GM19240 (cell line): ENCODE measurements around the gene AXIN2.

Experiments
- DNase-seq: peaks from one replicate; pipeline ENCODE4 v3.0.0; 2011; ENCODE audit warnings: low spot score; ENCODE audit not compliant: insufficient read length

Gene AXIN2

GRCh38 chr17:65584604-65585521 lies 23.4 kb upstream of the AXIN2 start:
- DNase-seq = no peak

- no peak for DNase-seq
These were observed 22.6 kb upstream of the AXIN2 start for GRCh38 chr17:65583921-65584603.

- DNase-seq = no peak
These were observed 15.5 kb upstream of the AXIN2 start for GRCh38 chr17:65576939-65577338.

- no peak for DNase-seq
These were observed 11.8 kb upstream of the AXIN2 start for GRCh38 chr17:65573282-65573602.

- no peak for DNase-seq
These were observed 11.3 kb upstream of the AXIN2 start for GRCh38 chr17:65572581-65573281.

- no peak for DNase-seq
These were observed 10.7 kb upstream of the AXIN2 start for GRCh38 chr17:65572186-65572580.

- no peak for DNase-seq
These were observed 7.5 kb upstream of the AXIN2 start for GRCh38 chr17:65568918-65569317.

- DNase-seq = no peak
These were observed 6.1 kb upstream of the AXIN2 start for GRCh38 chr17:65567566-65567965.

- DNase-seq = no peak
These were observed 4.1 kb upstream of the AXIN2 start for GRCh38 chr17:65565559-65565958.

- no peak for DNase-seq
These were observed 3.3 kb upstream of the AXIN2 start for GRCh38 chr17:65564793-65565192.

GRCh38 chr17:65562206-65562531 lies 721 bp upstream of the AXIN2 start:
- no peak for DNase-seq

- DNase-seq = no peak
These were observed 608 bp downstream of the AXIN2 start for GRCh38 chr17:65560628-65561451.

GRCh38 chr17:65559804-65560627 lies 1.4 kb downstream of the AXIN2 start:
- DNase-seq = no peak

GRCh38 chr17:65559461-65559803 lies 2.0 kb downstream of the AXIN2 start:
- no peak for DNase-seq

GRCh38 chr17:65558683-65559460 lies 2.6 kb downstream of the AXIN2 start:
- DNase-seq = no peak

- DNase-seq = no peak
These were observed 3.2 kb downstream of the AXIN2 start for GRCh38 chr17:65558311-65558682.

- DNase-seq = no peak
These were observed 3.8 kb downstream of the AXIN2 start for GRCh38 chr17:65557349-65558310.

GRCh38 chr17:65556910-65557348 lies 4.5 kb downstream of the AXIN2 start:
- no peak for DNase-seq
